ENCODE data around the gene TIMM23.

DNA sequence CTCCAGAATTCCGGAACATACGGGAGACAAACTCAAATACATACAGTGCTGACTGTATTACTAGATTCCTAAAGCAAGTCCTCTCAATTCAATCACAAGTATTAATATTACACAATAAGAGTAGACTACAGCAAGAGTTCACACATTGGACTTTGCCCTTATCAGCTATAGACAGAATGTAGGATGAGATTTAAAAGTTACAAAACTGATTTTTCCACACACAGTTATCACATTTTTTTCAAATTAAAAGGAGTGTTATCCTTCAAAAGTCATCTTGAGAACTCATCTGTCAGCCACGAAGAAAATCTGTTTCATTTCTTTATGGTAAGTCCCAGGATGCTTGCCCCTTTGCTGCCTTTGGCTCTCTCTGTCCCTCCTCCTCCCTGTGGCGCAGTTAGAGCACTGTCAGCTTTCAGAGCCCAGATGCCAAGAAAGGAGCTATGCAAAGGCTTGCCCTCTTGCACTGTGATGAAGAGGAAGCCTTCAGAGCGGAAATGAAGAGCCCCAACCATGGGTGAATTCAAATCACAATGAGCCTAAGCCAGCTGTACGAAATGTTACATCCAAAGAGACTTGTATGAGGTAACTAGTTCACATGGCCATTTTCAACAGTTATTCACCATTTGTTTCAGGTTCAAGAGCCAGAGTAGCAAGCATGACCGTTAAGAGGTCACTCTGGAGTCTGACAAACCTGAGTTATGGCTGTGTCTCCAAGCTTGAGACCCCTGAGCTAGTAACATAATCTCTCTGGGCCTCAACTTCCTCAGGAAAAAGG, 47.5 kb downstream of the TIMM23 start:
- TF ChIP-seq CREB1 (CRISPR knock-in tag; IDR thresholded peaks at IDR 0.05) (no peak), ZNF138 (CRISPR knock-in tag; conservative IDR thresholded peaks at IDR 0.05) (no peak), CTCF (IDR thresholded peaks at IDR 0.05) (no peak)

Measured in WTC11 (cell line).